Testis (tissue), 3 donors: ENCODE results near the gene PFKP. TPM values are rescaled to one million over a fixed set of nuclear protein-coding genes. Genes with fewer than 3 reads are reported as not detected.

ENCODE experiments used
- DNase-seq: peaks from one replicate; pipeline ENCODE4 v3.0.0-alpha.2; 2019
- H3K27ac ChIP-seq, 2 donors: fragments of 200-600 bp; sonication (generic); one replicate each; pipeline ENCODE4 v1.5.1; 2019
- H3K27me3 ChIP-seq: fragments of 200-600 bp; sonication (generic); one replicate; pipeline ENCODE4 v1.5.1; 2019
- H3K36me3 ChIP-seq: fragments of 200-600 bp; sonication (generic); one replicate; pipeline ENCODE4 v1.5.1; 2017; ENCODE audit warnings: low read depth; ENCODE audit errors: missing control alignments
- H3K4me1 ChIP-seq: fragments of 200-600 bp; sonication (generic); one replicate; pipeline ENCODE4 v1.5.1; 2019
- H3K4me3 ChIP-seq, 2 donors: fragments of 200-600 bp; sonication (generic); one replicate each; pipeline ENCODE4 v1.5.1; 2017 to 2019
- H3K9me3 ChIP-seq: fragments of 200-600 bp; sonication (generic); one replicate; pipeline ENCODE4 v1.5.1; 2017
- CTCF ChIP-seq, 3 experiments: fragments of 450-650 bp in 2 of 3; fragments of 200-600 bp in 1 of 3; sonication (generic) in 1 of 3; IDR thresholded peaks; one replicate each; pipeline ENCODE4 v1.5.1; 2016 to 2019; ENCODE audit warnings: antibody characterized with exemption in 3 of 3, mild to moderate bottlenecking in 2 of 3, moderate library complexity in 1 of 3
- POLR2A ChIP-seq: fragments of 450-650 bp; IDR thresholded peaks from one replicate; pipeline ENCODE4 v1.6.1; 2017; ENCODE audit warnings: antibody characterized with exemption, mild to moderate bottlenecking, moderate library complexity
- WGBS, 2 donors: methylation state at CpG; one replicate each; pipeline ENCODE4 v1.1.5; 2018; 5-methylcytosine and 5-hydroxymethylcytosine counted together
- intact Hi-C: fragments of 100-400 bp; cut with DNase I; formaldehyde crosslinking; loops from one replicate; pipeline ENCODE4 v1.15.1; 2023; ENCODE audit warnings: low total_unique reads
- polyA plus RNA-seq: library from polyadenylated mRNA; stranded (reverse); fragments of 350-450 nt; fragmentation: Illumina TruSeq; extraction: RNeasy Lipid Tissue Mini Kit (QIAGEN cat#74804); gene quantifications from one replicate; pipeline ENCODE4 v1.2.3, GENCODE V29; 2014; ENCODE audit warnings: low read depth, low replicate concordance; ENCODE audit not compliant: insufficient read depth
- total RNA-seq, 2 donors: library from RNA; depleted of rRNA; stranded (reverse); fragments of >200 nt; gene quantifications; one replicate each; pipeline ENCODE4 v1.2.3, GENCODE V29; 2016

PFKP gene
- total and polyA plus RNA-seq, 3 donors from 2014 or later, result 134 to 447 (median 186) TPM

GRCh38 chr10:3109196-3109595 lies 41.8 kb downstream of the PFKP start:
- intact Hi-C loops, result no loop called here
- 95 to 100% methylated on average over 16 to 21 of the region's 21 CpGs for WGBS, 2 donors
- Histone ChIP-seq H3K4me3 (no peak overlapping the region), H3K27ac (no peak overlapping the region), H3K27me3 (no peaks in the 10 kb centered on the region), H3K9me3 (no peaks in the 10 kb centered on the region), H3K36me3 (no peaks in the 10 kb centered on the region), H3K4me1 (no peaks in the 10 kb centered on the region)
- DNase-seq, result no peak
- TF ChIP-seq POLR2A (no peak), CTCF (IDR thresholded peaks at IDR 0.05) (no peak)

- no peaks in the 10 kb centered on the region for H3K27me3 ChIP-seq
- no peaks in the 10 kb centered on the region for H3K4me1 ChIP-seq
- intact Hi-C loops, result no loop called here
- no peak overlapping the region for H3K4me3 ChIP-seq
- 93 to 96% methylated on average over 12 of the region's 12 CpGs for WGBS, 2 donors
- no peak overlapping the region for H3K27ac ChIP-seq
- no peaks in the 10 kb centered on the region for H3K36me3 ChIP-seq
- no peaks in the 10 kb centered on the region for H3K9me3 ChIP-seq
- no peak for DNase-seq
- TF ChIP-seq CTCF (IDR thresholded peaks at IDR 0.05) (no peak), POLR2A (no peak)
Measured at GRCh38 chr10:3109633-3110032, 42.3 kb downstream of the PFKP start.

GRCh38 chr10:3110782-3111620 lies 43.7 kb downstream of the PFKP start:
- H3K4me1 ChIP-seq, result no peaks in the 10 kb centered on the region
- intact Hi-C loops, result no loop called here
- WGBS, 2 donors, result 69 to 84% methylated on average over 9 of the region's 9 CpGs

GRCh38 chr10:3111621-3112163 lies 44.3 kb downstream of the PFKP start:
- no peak for TF ChIP-seq CTCF (IDR thresholded peaks at IDR 0.05)
- TF ChIP-seq POLR2A, result no peak
- H3K9me3 ChIP-seq, result no peaks in the 10 kb centered on the region
- DNase-seq, result no peak
- no peaks in the 10 kb centered on the region for H3K36me3 ChIP-seq
- H3K27me3 ChIP-seq, result no peaks in the 10 kb centered on the region
- no peak overlapping the region for H3K27ac ChIP-seq
- intact Hi-C loops, result no loop called here
- H3K4me3 ChIP-seq, result no peak overlapping the region
- 51 to 67% methylated on average over 15 of the region's 15 CpGs for WGBS, 2 donors
- no peaks in the 10 kb centered on the region for H3K4me1 ChIP-seq

More at GRCh38 chr10:3110782-3111620, 43.7 kb downstream of the PFKP start:
- H3K27ac ChIP-seq, result no peak overlapping the region
- no peak for DNase-seq
- no peaks in the 10 kb centered on the region for H3K27me3 ChIP-seq
- no peak overlapping the region for H3K4me3 ChIP-seq
- no peaks in the 10 kb centered on the region for H3K36me3 ChIP-seq
- H3K9me3 ChIP-seq, result no peaks in the 10 kb centered on the region
- no peak for TF ChIP-seq POLR2A

- Histone ChIP-seq H3K4me1 (no peaks in the 10 kb centered on the region), H3K27ac (no peak overlapping the region), H3K27me3 (no peaks in the 10 kb centered on the region), H3K9me3 (no peaks in the 10 kb centered on the region), H3K4me3 (no peak overlapping the region), H3K36me3 (no peaks in the 10 kb centered on the region)
- no peak for DNase-seq
- intact Hi-C loops, result no loop called here
- WGBS, 2 donors, result 96 to 99% methylated on average over 13 to 19 of the region's 19 CpGs
- no peak for TF ChIP-seq CTCF (IDR thresholded peaks at IDR 0.05)
- TF ChIP-seq POLR2A, result no peak
Measured at GRCh38 chr10:3113343-3113720, 46.0 kb downstream of the PFKP start.
